GM18873 (cell line): Measurements from ENCODE around the gene NFIC.

Source experiments
- ATAC-seq: cut with Tn5 transposase; IDR thresholded peaks from one replicate; pipeline ENCODE4 v1.9.1; 2021; ENCODE audit warnings: mild to moderate bottlenecking, moderate library complexity, moderate number of reproducible peaks; ENCODE audit not compliant: unreplicated experiment, low FRiP score

NFIC gene

DNA sequence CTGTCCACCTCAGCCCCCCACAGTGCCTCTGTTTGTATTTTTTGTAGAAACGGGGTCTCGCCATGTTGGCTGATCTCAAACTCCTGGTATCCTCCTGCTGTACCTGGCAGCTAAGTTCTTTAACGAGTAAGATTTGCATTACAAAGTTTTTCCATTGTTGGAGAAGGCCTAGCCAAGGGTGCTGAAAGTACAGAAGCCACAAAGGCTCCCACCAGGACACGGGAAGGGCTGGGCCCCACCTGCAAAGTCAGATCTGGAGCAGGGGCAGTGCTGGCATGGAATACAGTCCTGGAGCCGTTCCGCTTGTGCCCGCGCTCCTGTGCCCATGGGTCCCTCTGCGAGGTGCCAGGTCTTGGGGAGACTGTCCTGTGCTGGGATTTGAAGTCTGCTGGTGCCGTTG lies 151.9 kb downstream of the NFIC start:
- no peak for ATAC-seq

- ATAC-seq = no peak
Measured at GRCh38 chr19:3518659-3519058, 152.3 kb downstream of the NFIC start.
